Right lobe of liver (tissue), 4 donors: Measurements from ENCODE around the gene FRAT2.

ENCODE experiments used
- CTCF ChIP-seq, 4 donors: fragments of 200-600 bp in 3 of 4; fragments of 450-650 bp in 1 of 4; IDR thresholded peaks; one replicate each; pipeline versions ENCODE4 v1.5.1 to v1.8.0; 2016 to 2022; ENCODE audit warnings: antibody characterized with exemption in 4 of 4, mild to moderate bottlenecking in 2 of 4
- POLR2A ChIP-seq: fragments of 450-650 bp; IDR thresholded peaks from one replicate; pipeline ENCODE4 v1.6.1; 2017; ENCODE audit warnings: antibody characterized with exemption, mild to moderate bottlenecking
- donor health status: DM: no; HTN: no; CAD: no.
- donor health status: DM: no; HTN: no; CAD: no.
- donor health status: DM: no; HTN: yes; CAD: no.

- TF ChIP-seq CTCF (IDR thresholded peaks at IDR 0.05) (no peak), POLR2A (no peak)
These were observed 1.5 kb upstream of the FRAT2 start for GRCh38 chr10:97336006-97336405.
